H1 (cell line): Measurements from ENCODE around the gene POLR2L. TPM values are rescaled to one million over a fixed set of nuclear protein-coding genes. Genes with fewer than 3 reads are reported as not detected.

ENCODE experiments used
- CTCF ChIA-PET: fragments of 300-600 bp; sonication (Branson Sonifier 250); formaldehyde crosslinking; loops from one replicate; lab custom pipeline; 2021; ENCODE audit not compliant: partially characterized antibody; lab: Charles Lee
- POLR2A ChIA-PET: fragments of 300-600 bp; sonication (Branson Sonifier 250); formaldehyde crosslinking; loops from one replicate; lab custom pipeline; 2021; ENCODE audit warnings: inconsistent platforms; ENCODE audit not compliant: partially characterized antibody; lab: Charles Lee
- DNase-seq, 2 experiments: peaks; one replicate each; pipeline versions ENCODE4 v3.0.0 to v3.0.0-alpha.2; 2010 to 2022; ENCODE audit warnings: low spot score in 2 of 2, low read depth in 1 of 2, mixed read lengths in 1 of 2
- FAIRE-seq: peaks from 2 replicates; lab custom pipeline; 2011; peaks lifted over from hg19 to GRCh38; lab: Jason Lieb, UNC
- H2AFZ ChIP-seq: 2 replicates; pipeline ENCODE4 v1.8.1; 2012; ENCODE audit warnings: low read length, inconsistent platforms
- H2AK5ac ChIP-seq: 2 replicates; pipeline ENCODE4 v1.6.1; 2013; ENCODE audit warnings: low read depth, low read length
- H2BK120ac ChIP-seq: replicated peaks from 2 replicates; pipeline ENCODE3; 2013; ENCODE audit warnings: low read depth, low read length, inconsistent platforms
- H2BK12ac ChIP-seq: 2 replicates; pipeline ENCODE4 v1.6.1; 2013; ENCODE audit warnings: low read depth, low read length
- H2BK15ac ChIP-seq: 2 replicates; pipeline ENCODE4 v1.6.1; 2013; ENCODE audit warnings: low read length
- H2BK20ac ChIP-seq: 2 replicates; pipeline ENCODE4 v1.6.1; 2013; ENCODE audit warnings: low read length
- H2BK5ac ChIP-seq: 2 replicates; pipeline ENCODE4 v1.6.1; 2013; ENCODE audit warnings: low read depth, low read length
- H3K14ac ChIP-seq: 2 replicates; pipeline ENCODE4 v1.6.1; 2013; ENCODE audit warnings: inconsistent platforms; ENCODE audit not compliant: insufficient read length
- H3K18ac ChIP-seq: 2 replicates; pipeline ENCODE4 v1.6.1; 2013; ENCODE audit warnings: low read length; ENCODE audit errors: extremely low read depth
- H3K23ac ChIP-seq: 2 replicates; pipeline ENCODE4 v1.6.1; 2013; ENCODE audit warnings: inconsistent platforms; ENCODE audit not compliant: insufficient read length
- H3K23me2 ChIP-seq: 2 replicates; pipeline ENCODE4 v1.6.1; 2013; ENCODE audit warnings: low read depth, low read length
- H3K27ac ChIP-seq: 2 replicates; pipeline ENCODE4 v1.6.1; 2011; ENCODE audit warnings: low read depth, low read length, inconsistent platforms
- H3K27me3 ChIP-seq, 4 experiments: replicated peaks in 1 of 4; 1 replicate in 1 of 4; 2 replicates in 3 of 4; pipeline versions ENCODE4 v1.6.1 to v1.8.1; 2011 to 2013; ENCODE audit warnings: low read length in 3 of 4, mild to moderate bottlenecking in 3 of 4, inconsistent platforms in 2 of 4, mixed read lengths in 2 of 4, moderate library complexity in 1 of 4; ENCODE audit not compliant: control insufficient read depth in 3 of 4, insufficient read depth in 3 of 4; ENCODE audit errors: extremely low read depth in 1 of 4
- H3K36me3 ChIP-seq, 4 experiments: 2 replicates each; pipeline versions ENCODE4 v1.6.1 to v1.8.1; 2011 to 2013; ENCODE audit warnings: mild to moderate bottlenecking in 4 of 4, low read length in 3 of 4, moderate library complexity in 2 of 4, control low read depth in 1 of 4, inconsistent platforms in 1 of 4; ENCODE audit not compliant: insufficient read depth in 4 of 4, control insufficient read depth in 2 of 4
- H3K4ac ChIP-seq: replicated peaks from 2 replicates; pipeline ENCODE3; 2013; ENCODE audit warnings: low read length, low read depth, mixed read lengths, inconsistent platforms; ENCODE audit not compliant: insufficient read length
- H3K4me1 ChIP-seq, 4 experiments: replicated peaks in 1 of 4; 1 replicate in 1 of 4; 2 replicates in 3 of 4; pipeline versions ENCODE4 v1.6.1 to v1.8.1; 2011 to 2013; ENCODE audit warnings: low read length in 3 of 4, inconsistent platforms in 2 of 4, mixed read lengths in 1 of 4; ENCODE audit not compliant: insufficient read depth in 4 of 4, control insufficient read depth in 3 of 4
- H3K4me2 ChIP-seq, 2 experiments: 2 replicates each; pipeline versions ENCODE4 v1.6.1 to v1.8.1; 2011 to 2013; ENCODE audit warnings: low read depth in 2 of 2, low read length in 2 of 2, control low read depth in 1 of 2, inconsistent platforms in 1 of 2, mild to moderate bottlenecking in 1 of 2; ENCODE audit not compliant: insufficient read depth in 1 of 2
- H3K4me3 ChIP-seq, 4 experiments: fragments of 200-600, 300-600 bp in 1 of 4; sonication (generic), shearing (Covaris generic), sonication (Bioruptor Twin) in 1 of 4; 2 replicates each; pipeline versions ENCODE4 v1.5.1 to v1.8.1; 2011 to 2016; ENCODE audit warnings: low read length in 4 of 4, low read depth in 3 of 4, control low read depth in 2 of 4, inconsistent platforms in 2 of 4, mild to moderate bottlenecking in 2 of 4, mixed read lengths in 1 of 4, moderate library complexity in 1 of 4; ENCODE audit not compliant: insufficient read depth in 2 of 4; ENCODE audit errors: extremely low read depth in 1 of 4
- H3K56ac ChIP-seq: replicated peaks from 2 replicates; pipeline ENCODE3; 2013; ENCODE audit warnings: low read depth, mild to moderate bottlenecking, mixed read lengths, low read length, inconsistent platforms; ENCODE audit not compliant: insufficient read length
- H3K79me1 ChIP-seq: 2 replicates; pipeline ENCODE4 v1.6.1; 2013; ENCODE audit warnings: low read depth, low read length, control low read depth
- H3K79me2 ChIP-seq, 2 experiments: 2 replicates each; pipeline versions ENCODE4 v1.6.1 to v1.8.1; 2012 to 2013; ENCODE audit warnings: low read length in 2 of 2, mild to moderate bottlenecking in 2 of 2, inconsistent platforms in 1 of 2; ENCODE audit not compliant: insufficient read depth in 2 of 2, control insufficient read depth in 1 of 2
- H3K9ac ChIP-seq, 4 experiments: replicated peaks in 1 of 4; 1 replicate in 1 of 4; 2 replicates in 3 of 4; pipeline versions ENCODE4 v1.6.1 to v1.8.1; 2011 to 2013; ENCODE audit warnings: low read depth in 3 of 4, low read length in 3 of 4, control low read depth in 2 of 4, mild to moderate bottlenecking in 2 of 4, moderate library complexity in 2 of 4, inconsistent platforms in 1 of 4; ENCODE audit errors: extremely low read depth in 1 of 4
- H3K9me3 ChIP-seq, 2 experiments: 2 replicates each; pipeline versions ENCODE4 v1.6.1 to v1.8.1; 2012 to 2013; ENCODE audit warnings: mild to moderate bottlenecking in 2 of 2, moderate library complexity in 2 of 2, control low read depth in 1 of 2, inconsistent platforms in 1 of 2, low read depth in 1 of 2, low read length in 1 of 2, mixed read lengths in 1 of 2; ENCODE audit not compliant: insufficient read depth in 2 of 2
- H4K20me1 ChIP-seq, 2 experiments: replicated peaks in 1 of 2; 2 replicates each; pipeline versions ENCODE3 to v1.8.1; 2011 to 2013; ENCODE audit warnings: inconsistent platforms in 2 of 2, low read length in 2 of 2, mild to moderate bottlenecking in 1 of 2; ENCODE audit not compliant: insufficient read depth in 2 of 2, control insufficient read depth in 1 of 2
- H4K5ac ChIP-seq: 2 replicates; pipeline ENCODE4 v1.6.1; 2013; ENCODE audit warnings: low read length, low read depth, mixed read lengths, inconsistent platforms; ENCODE audit not compliant: insufficient read length
- H4K8ac ChIP-seq: 2 replicates; pipeline ENCODE4 v1.8.0; 2013; ENCODE audit warnings: mild to moderate bottlenecking, moderate library complexity, low read length, inconsistent platforms; ENCODE audit not compliant: insufficient read depth; ENCODE audit errors: extremely low read depth
- H4K91ac ChIP-seq: replicated peaks from 2 replicates; pipeline ENCODE3; 2013; ENCODE audit warnings: low read length, mixed read lengths, inconsistent platforms; ENCODE audit not compliant: insufficient read length
- CBX5 ChIP-seq: fragments of 300-800, 300-1000 bp; sonication (generic); IDR thresholded peaks from 2 replicates; pipeline ENCODE4 v1.7.1; 2016; ENCODE audit warnings: antibody characterized with exemption, low read length, low read depth
- SP1 ChIP-seq: IDR thresholded peaks from 2 replicates; pipeline ENCODE4 v1.6.1; 2011; ENCODE audit warnings: low read depth, low read length
- WGBS, 2 experiments: shearing (Covaris generic) in 1 of 2; methylation state at CpG; one replicate each; pipeline versions ENCODE4 v1.1.6 to v1.1.7; 2013 to 2015; ENCODE audit warnings: low lambda C conversion rate in 2 of 2, mixed read lengths in 2 of 2, inconsistent platforms in 1 of 2, low coverage in 1 of 2, missing lambda C conversion rate in 1 of 2; ENCODE audit not compliant: insufficient replicate concordance in 2 of 2, insufficient coverage in 1 of 2, insufficient read length in 1 of 2; ENCODE audit errors: extremely low coverage in 1 of 2, missing lambda C conversion rate in 1 of 2; 5-methylcytosine and 5-hydroxymethylcytosine counted together
- polyA plus RNA-seq, 7 experiments: library from polyadenylated mRNA; depleted of rRNA in 3 of 7; stranded (reverse) in 5 of 7; unstranded in 2 of 7; fragments of >200 nt in 5 of 7; fragments of 200-250 nt in 2 of 7; gene quantifications; 1 replicate in 5 of 7; 2 replicates in 1 of 7; 4 replicates in 1 of 7; pipeline versions ENCODE4 v1.2.1 to v1.2.3, GENCODE V29; 2011 to 2013; ENCODE audit warnings: missing spikeins in 2 of 7, mixed read lengths in 2 of 7
- total RNA-seq: library from RNA; stranded (reverse); fragmentation: NEBNext Ultra II Directional; extraction: Animal tissue kit (Norgen Biotek cat#: 25700); gene quantifications from 2 replicates; pipeline ENCODE4 v1.2.1, GENCODE V29; 2021
- TF ChIP-seq, protein P1 (sequence below): IDR thresholded peaks from 2 replicates; pipeline ENCODE4 v1.6.1; 2012; ENCODE audit warnings: inconsistent platforms

POLR2L gene
- total and polyA plus RNA-seq, 2 of the 8 experiments (the other 6 are each of a cell fraction or from before 2014, with no cell fraction given): 140 to 151 TPM

GRCh38 chr11:821512-822371 is 20.6 kb downstream of the POLR2L start:
- Histone ChIP-seq H3K4me1 (peaks cover 0 to 15% (median 9%) of the 10 kb centered on the region in 4 experiments; a peak in 5 of 7 replicates), H2AFZ (no peak overlapping the region), H3K4me2 (no peak overlapping the region), H3K9me3 (no peaks in the 10 kb centered on the region), H3K23me2 (peaks cover 8% of the 10 kb centered on the region; the same call in 1 of the 2 replicates), H2BK15ac (no peak overlapping the region), H3K79me1 (peaks cover 8% of the 10 kb centered on the region), H2AK5ac (no peak overlapping the region), H4K8ac (no peak overlapping the region), H3K36me3 (peaks cover 0 to 10% (median 1%) of the 10 kb centered on the region in 4 experiments; a peak in 1 of 8 replicates), H4K5ac (no peak overlapping the region), H2BK20ac (no peak overlapping the region), H3K4me3 (no peak overlapping the region), H3K56ac (no peak overlapping the region), H2BK120ac (no peak overlapping the region), H3K14ac (no peak overlapping the region), H3K23ac (no peak overlapping the region), H3K27ac (no peak overlapping the region), H2BK5ac (no peak overlapping the region), H4K20me1 (peaks cover 0 to 14% of the 10 kb centered on the region in 2 experiments), H3K9ac (no peak overlapping the region), H3K79me2 (peaks cover 0 to 5% of the 10 kb centered on the region in 2 experiments; a peak in 1 of 4 replicates), H3K4ac (no peak overlapping the region), H3K27me3 (no peaks in the 10 kb centered on the region; a peak in 2 of 7 replicates), H4K91ac (no peak overlapping the region), H2BK12ac (0 out of 2 replicates have a peak overlapping the region, but pooled peaks have one; percentile 27), H3K18ac (no peak overlapping the region)
- POLR2A ChIA-PET: interaction anchor here (40.4 to 53.0 kb wide), 2 partner anchors 8 to 11 kb away, joined by 1917 read pairs; partner anchors contain the start of genes CD151, CEND1, CRACR2B and PIDD1
- whole genome bisulfite sequencing, 2 experiments: 94% methylated on average over 16 of the region's 22 CpGs; no CpG with 5 or more reads in 1 of the 2 experiments
- CTCF ChIA-PET: interaction anchor here (0.7 to 1.7 kb wide), 6 partner anchors 21 to 272 kb away, joined by 3 to 4 read pairs (median 3); no protein-coding TSS in a partner anchor
- FAIRE-seq: no peak
- DNase-seq: no peak
- TF ChIP-seq, protein P1, sequence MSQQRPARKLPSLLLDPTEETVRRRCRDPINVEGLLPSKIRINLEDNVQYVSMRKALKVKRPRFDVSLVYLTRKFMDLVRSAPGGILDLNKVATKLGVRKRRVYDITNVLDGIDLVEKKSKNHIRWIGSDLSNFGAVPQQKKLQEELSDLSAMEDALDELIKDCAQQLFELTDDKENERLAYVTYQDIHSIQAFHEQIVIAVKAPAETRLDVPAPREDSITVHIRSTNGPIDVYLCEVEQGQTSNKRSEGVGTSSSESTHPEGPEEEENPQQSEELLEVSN: no peak
- no peak for TF ChIP-seq CBX5
- TF ChIP-seq SP1: no peak
